RPMI7951 (cell line): ENCODE data around the gene DLX2. TPM values are rescaled to one million over a fixed set of nuclear protein-coding genes. Genes with fewer than 3 reads are reported as not detected.

Experiments
- DNase-seq: peaks from one replicate; pipeline ENCODE4 v3.0.0-alpha.2; 2012; ENCODE audit warnings: low read depth
- total RNA-seq: library from RNA; depleted of rRNA; stranded (reverse); fragments of >200 nt; shearing (Covaris generic); gene quantifications from 2 replicates; pipeline ENCODE4 v1.2.3, GENCODE V29; 2014

The DLX2 gene
- total RNA-seq, 1 experiment from 2014 or later: 0.72 TPM

DNA sequence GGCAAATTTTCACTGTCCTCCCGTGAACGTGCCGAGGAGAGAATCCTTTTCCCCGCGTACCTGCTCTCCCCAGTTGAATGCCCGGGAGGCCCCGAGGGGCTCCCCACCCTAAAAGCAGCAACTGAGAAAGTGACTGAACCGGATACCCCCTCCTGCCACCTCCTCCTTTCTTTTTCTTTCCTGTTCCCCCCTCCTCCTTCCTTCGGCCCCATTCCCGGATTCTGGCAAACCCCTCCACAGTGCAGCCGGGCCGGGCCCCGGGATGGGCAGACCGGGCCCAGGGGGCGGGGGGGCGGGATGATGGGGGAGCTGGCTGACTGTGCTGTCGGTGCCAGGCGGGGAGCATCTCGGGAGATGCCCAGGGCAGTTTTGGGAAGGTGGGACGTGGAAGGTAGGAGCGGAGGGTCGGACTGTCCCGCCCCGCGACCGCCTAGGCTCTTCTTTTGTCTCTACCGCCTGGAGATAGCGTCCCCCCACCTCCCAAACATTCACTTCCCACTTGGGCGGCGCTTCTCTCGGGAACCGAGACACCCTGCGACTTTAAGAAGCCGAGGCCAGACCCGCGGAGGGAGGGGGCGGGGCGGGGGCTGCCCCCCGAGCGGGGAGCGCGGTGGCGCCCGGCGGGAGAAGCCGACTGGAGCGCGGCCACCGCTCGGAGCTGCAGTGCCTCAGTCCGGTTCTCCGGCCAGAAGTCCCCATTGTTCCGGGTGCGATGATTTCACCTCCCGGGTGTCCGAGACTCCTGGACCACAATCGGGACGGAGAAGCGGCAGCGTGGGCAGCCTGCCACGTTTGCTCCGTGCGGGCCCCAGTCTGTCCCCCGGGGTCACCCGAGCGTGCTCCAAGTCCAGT is 8.2 kb downstream of the DLX2 start:
- DNase-seq: peak; percentile 81

- DNase-seq: no peak
These were observed 9.0 kb downstream of the DLX2 start for GRCh38 chr2:172093416-172094293.

GRCh38 chr2:172092716-172093415 is 9.8 kb downstream of the DLX2 start:
- DNase-seq: no peak

DNA sequence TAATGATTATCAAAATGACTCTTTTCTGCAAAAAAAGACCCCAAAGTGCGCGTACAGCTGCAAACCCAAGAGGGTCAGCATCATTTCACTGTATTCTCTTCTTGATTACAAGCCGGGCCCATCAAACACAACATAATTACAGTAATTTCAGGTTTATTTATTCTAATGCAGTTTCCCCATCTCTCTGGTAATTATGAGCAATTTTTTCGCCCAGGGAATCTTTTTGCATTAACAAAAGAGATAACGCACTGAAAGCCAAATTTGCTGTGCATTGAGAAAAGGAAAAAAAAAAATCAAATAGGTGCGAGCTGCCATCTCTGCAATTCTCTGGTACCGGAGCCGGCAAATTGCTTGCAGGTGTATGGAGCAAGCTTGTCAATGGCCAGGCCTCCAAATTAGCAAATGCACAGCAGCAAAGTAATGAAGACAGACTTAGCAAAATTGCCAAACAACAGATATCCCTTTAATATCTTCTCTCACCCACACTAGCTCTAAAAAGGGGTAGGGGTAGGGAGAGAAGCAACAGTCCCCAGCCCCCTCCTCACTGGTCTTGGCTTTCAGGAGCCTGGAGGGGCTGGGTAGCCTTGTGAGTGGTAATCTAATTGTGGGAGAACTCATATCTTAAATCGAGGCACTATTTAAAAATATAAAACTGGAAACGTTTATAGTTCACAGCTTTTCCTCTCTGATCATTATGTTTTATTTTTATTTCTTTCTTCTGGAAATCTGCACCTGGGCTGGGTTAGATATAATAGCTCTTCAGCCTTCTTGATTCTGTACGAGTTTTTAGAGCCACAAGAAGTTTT is 10.7 kb downstream of the DLX2 start:
- no peak for DNase-seq

GRCh38 chr2:172091000-172091641 is 11.6 kb downstream of the DLX2 start:
- no peak for DNase-seq

- DNase-seq: no peak
These were observed 12.4 kb downstream of the DLX2 start for GRCh38 chr2:172090044-172090961.

GRCh38 chr2:172089633-172090032 is 13.1 kb downstream of the DLX2 start:
- DNase-seq: no peak

DNA sequence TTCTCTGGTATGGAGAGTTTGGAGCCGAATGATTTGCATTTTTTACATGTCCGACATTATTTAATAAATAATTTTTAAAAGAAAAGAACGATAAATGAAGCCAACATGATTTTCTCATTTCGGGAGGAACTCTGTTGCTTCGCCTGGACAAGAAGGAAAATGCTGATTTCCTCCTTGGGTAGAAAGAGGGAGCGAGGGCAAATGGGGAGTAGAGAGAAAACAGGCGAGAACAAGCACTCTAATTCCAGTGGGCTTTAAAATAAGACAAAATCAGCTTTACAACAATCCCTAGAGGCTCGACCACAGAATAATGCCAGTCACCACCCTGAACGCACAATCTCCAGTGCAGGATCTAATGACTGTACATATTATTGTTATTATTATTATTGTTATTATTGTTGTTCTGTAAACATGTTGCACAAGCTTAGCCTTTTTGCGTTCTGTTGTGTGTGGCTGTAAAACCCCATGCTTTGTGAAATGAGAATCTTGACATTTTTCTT is 13.6 kb downstream of the DLX2 start:
- no peak for DNase-seq

DNA sequence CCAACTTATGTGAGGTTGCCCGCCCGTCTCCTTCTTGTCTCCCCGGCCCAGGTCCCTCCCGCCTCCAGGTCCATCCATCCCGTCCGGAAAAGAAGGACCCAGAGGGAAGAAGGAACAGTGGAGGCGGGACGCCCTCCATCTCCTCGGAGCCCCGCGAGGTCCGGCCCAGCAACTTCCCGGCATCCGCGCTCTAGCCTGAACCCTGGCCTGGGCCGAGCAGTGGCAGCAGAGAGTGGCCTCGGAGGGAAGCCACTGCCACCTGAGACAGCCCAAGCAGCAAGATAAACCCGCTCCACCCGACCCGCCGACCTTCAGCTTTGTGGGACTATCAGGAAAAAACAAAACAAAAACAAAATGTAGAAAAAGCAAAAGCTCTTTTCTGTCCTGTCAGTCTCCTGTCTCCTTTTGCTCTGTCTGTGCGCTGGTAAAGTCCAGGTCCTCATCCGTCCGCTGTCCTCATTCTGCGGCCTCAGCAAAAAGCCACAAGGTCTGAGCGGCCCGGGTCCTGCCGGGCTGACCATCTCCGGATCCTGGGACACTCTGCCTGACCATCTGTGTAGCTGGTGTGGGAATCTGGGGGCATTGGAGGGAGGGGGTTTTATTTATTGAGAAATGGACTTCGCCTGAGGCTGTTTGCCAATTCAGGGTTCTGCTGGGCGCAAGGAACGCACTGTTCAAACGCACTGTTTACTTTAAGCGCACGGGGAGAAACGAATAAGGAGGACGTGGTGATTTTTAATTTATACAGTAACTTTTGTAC is 14.3 kb downstream of the DLX2 start:
- no peak for DNase-seq

DNA sequence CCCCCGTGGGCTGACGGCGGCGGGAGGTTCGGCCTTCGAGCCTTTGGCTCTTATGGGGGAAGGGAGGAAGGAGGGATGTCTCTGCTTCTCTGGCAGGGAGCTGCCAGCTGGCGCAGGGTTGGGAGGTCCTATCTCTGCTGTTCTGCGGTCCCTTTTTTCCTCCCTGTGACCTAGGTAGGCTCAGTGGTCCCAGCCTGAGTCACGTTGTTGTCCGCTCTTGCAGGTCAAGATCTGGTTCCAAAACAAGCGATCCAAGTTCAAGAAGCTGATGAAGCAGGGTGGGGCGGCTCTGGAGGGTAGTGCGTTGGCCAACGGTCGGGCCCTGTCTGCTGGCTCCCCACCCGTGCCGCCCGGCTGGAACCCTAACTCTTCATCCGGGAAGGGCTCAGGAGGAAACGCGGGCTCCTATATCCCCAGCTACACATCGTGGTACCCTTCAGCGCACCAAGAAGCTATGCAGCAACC is 14.9 kb downstream of the DLX2 start:
- DNase-seq: no peak

GRCh38 chr2:172087207-172087779 is 15.4 kb downstream of the DLX2 start:
- no peak for DNase-seq

- DNase-seq: peak; percentile 40
These were observed 16.2 kb downstream of the DLX2 start for GRCh38 chr2:172086241-172087206.

GRCh38 chr2:172085460-172086159 is 17.1 kb downstream of the DLX2 start, which contains the start of gene DLX1:
Gene DLX1, plus strand, starts transcription at chr2:172085507. Its CDS starts 171 bp downstream, at chr2:172085678.
- no peak for DNase-seq

DNA sequence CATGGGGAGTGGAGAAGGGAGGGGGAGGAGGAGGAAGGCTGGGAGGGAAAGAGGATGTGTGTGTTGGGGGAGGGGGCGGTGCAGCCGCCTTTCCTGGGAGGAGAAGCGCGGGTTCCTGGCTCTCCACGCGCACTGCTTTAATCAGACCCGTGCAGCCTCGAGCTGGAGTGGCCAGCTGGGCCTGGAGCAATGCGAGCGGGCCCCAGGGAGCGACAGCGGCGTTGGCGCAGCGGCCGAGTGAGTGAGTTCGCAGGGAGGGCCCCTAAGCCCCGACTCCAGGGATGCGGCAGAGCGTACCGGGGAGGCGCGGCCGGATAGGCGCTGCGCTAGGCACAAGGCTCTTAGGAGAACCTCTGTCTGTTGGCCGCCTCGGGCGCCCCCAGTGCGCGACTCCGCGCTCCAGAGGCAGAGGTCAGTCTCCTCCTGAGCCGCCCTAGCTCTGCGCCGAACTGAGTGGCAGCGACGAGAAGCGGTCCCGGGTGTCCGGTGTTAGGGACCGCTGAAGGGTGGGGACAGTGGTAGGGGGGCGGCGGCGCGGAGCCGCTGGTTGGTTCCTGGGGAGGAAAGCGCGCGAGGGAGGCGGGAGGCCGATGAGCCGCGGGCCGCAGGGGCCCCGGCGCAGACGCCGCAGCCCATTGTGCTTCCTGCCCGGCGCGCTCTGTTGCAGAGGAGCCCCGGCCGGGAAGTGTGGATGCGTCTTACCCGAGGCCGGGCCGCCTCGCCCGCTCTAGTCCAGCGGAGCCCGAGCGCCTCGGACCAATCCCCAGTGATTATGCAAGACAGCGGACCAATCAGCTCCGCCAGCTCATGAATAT is 17.8 kb downstream of the DLX2 start:
- peak; percentile 98 for DNase-seq

DNA sequence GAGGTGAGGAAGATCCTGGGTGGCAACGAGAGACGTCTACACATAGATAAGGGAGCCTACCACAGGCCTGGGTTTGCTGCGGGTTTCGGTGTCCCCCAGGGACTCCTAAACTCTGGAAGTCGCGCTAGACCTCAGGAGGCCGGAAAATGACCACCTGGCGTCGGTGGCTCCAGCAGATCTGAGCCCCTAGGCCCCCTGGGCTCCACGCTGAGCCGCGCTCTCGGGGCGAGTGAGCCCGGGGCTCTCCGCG is 18.4 kb downstream of the DLX2 start:
- peak; percentile 71 for DNase-seq
